Lower leg skin (tissue), 4 donors: Measurements from ENCODE around the gene GGNBP2. TPM values are rescaled to one million over a fixed set of nuclear protein-coding genes. Genes with fewer than 3 reads are reported as not detected.

Experiments
- DNase-seq, 2 donors: peaks; one replicate each; pipeline ENCODE4 v3.0.0-alpha.2; 2019; ENCODE audit warnings: low spot score in 2 of 2
- H3K4me3 ChIP-seq: fragments of 200-600 bp; sonication (generic); 2 replicates; pipeline ENCODE4 v1.5.1; 2017; ENCODE audit warnings: mild to moderate bottlenecking, low read depth; ENCODE audit not compliant: poor library complexity, severe bottlenecking
- POLR2A ChIP-seq, 2 donors: fragments of 450-650 bp; IDR thresholded peaks; one replicate each; pipeline ENCODE4 v1.6.1; 2016 to 2017; ENCODE audit warnings: antibody characterized with exemption in 2 of 2, mild to moderate bottlenecking in 1 of 2, moderate library complexity in 1 of 2
- WGBS, 2 donors: methylation state at CpG; one replicate each; pipeline ENCODE4 v1.1.5; 2018; 5-methylcytosine and 5-hydroxymethylcytosine counted together
- intact Hi-C: fragments of 100-400 bp; cut with DNase I; formaldehyde crosslinking; loops from one replicate; pipeline ENCODE4 v1.15.0; 2023; ENCODE audit warnings: low total_unique reads
- total RNA-seq, 4 donors: library from RNA; depleted of rRNA; stranded (reverse); fragments of >200 nt; gene quantifications; one replicate each; pipeline ENCODE4 v1.1.0, GENCODE V29; 2016
- TF ChIP-seq, protein P1 (sequence below), 3 donors: fragments of 450-650 bp; IDR thresholded peaks; one replicate each; pipeline ENCODE4 v1.5.1; 2016; ENCODE audit warnings: antibody characterized with exemption in 3 of 3, mild to moderate bottlenecking in 3 of 3, moderate library complexity in 2 of 3

The GGNBP2 gene
- total RNA-seq, 4 donors from 2014 or later: 38.2 to 79.6 (median 55.0) TPM

DNA sequence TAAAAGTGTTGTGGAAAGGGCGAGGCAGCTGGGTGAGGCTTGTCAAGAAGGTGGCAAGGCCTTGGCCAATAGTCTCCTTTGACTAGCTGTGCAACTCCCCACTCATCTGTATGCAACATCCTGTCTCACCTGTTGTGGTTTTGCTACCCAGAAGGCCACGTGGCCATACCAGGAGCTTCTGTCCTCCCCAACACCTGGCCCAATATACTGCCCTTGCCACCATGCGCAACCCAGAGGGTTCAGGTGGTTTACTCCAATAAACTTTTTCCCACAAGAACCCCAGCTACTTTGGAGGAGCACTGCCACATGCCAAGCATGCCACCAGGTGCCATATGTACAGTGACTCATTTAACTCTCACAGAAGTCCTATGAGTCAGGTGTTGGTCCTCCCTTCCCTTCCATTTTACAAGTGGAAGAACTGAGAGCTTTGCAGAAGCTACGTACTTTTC, 20.3 kb upstream of the GGNBP2 start:
- WGBS, 2 donors: 86 to 93% methylated on average over 4 of the region's 4 CpGs
- H3K4me3 ChIP-seq: no peak overlapping the region
- TF ChIP-seq, protein P1, sequence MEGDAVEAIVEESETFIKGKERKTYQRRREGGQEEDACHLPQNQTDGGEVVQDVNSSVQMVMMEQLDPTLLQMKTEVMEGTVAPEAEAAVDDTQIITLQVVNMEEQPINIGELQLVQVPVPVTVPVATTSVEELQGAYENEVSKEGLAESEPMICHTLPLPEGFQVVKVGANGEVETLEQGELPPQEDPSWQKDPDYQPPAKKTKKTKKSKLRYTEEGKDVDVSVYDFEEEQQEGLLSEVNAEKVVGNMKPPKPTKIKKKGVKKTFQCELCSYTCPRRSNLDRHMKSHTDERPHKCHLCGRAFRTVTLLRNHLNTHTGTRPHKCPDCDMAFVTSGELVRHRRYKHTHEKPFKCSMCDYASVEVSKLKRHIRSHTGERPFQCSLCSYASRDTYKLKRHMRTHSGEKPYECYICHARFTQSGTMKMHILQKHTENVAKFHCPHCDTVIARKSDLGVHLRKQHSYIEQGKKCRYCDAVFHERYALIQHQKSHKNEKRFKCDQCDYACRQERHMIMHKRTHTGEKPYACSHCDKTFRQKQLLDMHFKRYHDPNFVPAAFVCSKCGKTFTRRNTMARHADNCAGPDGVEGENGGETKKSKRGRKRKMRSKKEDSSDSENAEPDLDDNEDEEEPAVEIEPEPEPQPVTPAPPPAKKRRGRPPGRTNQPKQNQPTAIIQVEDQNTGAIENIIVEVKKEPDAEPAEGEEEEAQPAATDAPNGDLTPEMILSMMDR (IDR thresholded peaks at IDR 0.05): no peak
- TF ChIP-seq POLR2A (IDR thresholded peaks at IDR 0.05): no peak
- DNase-seq: peak in 1 of 2 donors; percentile 56
- intact Hi-C loops: no loop called here

DNA sequence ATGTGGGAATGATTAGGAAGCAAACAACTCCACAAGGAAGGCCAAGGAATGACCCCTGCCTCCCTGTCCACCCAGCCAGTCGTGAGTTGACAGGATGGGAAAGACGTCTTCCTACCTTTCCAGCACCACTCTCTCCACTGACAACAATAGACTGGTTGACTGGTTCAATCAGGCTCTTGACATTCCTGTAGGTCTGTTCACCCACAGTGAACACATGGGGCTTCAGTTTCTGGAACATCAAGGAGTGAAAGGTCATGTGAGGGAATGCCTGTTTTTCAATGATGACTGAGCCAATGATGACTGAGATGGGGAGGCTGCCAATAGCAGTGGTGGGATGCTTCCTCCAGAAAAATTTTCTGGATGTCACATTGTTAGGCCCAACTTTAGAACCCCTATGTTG, 19.6 kb upstream of the GGNBP2 start:
- intact Hi-C loops: no loop called here
- TF ChIP-seq POLR2A (IDR thresholded peaks at IDR 0.05): no peak
- TF ChIP-seq, protein P1 (IDR thresholded peaks at IDR 0.05): no peak
- 88 to 95% methylated on average over 2 of the region's 2 CpGs for whole genome bisulfite sequencing, 2 donors

DNA sequence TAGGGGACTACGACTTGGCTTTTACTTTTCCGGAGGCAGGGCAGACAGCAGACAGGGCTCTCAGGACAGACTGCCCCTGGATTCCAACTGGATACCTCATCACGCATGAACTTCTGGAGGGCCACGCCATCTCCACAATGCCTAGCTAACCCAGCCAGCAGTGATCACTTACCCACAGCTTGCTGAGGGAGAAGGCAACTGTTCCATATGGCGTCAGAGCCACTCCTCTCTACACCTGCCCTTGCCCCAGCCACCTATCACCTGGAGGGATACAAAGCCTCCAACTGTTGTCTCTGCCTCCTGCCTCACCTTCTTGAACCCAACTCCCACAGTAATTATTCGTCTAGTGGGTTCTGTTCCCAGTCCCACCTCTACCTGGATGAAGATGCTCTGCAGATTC, 18.8 kb upstream of the GGNBP2 start:
- TF ChIP-seq, protein P1 (IDR thresholded peaks at IDR 0.05): no peak
- TF ChIP-seq POLR2A (IDR thresholded peaks at IDR 0.05): no peak
- H3K4me3 ChIP-seq: no peak overlapping the region
- intact Hi-C loops: no loop called here
- WGBS, 2 donors: 93 to 97% methylated on average over 6 of the region's 6 CpGs
- peak in 1 of 2 donors; percentile 58 for DNase-seq

More for the DNA sequence above, 19.6 kb upstream of the GGNBP2 start:
- no peak overlapping the region for H3K4me3 ChIP-seq
- peak in 1 of 2 donors; percentile 61 for DNase-seq

DNA sequence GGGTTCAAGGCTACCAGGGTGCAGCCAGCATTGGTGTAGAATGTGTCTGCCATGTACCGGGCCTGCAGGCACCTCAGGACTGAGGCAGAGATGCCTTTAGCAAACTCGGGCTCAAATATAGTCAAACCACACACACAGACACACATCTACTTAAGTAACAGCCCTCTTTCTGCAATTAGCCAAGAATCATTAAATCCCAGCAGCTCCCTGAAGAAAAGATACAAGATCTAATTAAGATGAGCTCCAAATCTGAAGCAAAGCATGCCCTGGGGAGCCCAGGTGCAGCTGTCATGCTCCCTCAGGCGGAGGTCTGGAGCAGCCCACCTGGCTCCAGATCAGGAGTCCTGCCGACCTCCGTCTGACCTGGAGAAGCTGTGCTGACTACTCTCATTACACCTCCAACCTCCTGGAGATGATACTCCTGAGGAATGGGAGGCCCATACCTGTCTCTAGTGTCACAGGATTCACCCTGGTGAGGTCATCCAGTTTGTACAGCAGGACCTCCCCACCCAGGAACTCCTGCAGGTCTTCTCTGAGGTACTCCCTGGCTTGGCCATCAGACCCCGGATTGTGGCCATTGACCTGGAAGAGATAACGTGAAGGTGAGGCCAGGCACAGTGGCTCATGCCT, 17.0 kb upstream of the GGNBP2 start:
- H3K4me3 ChIP-seq: no peak overlapping the region
- intact Hi-C loops: no loop called here
- WGBS, 2 donors: 87 to 96% methylated on average over 7 of the region's 7 CpGs
- TF ChIP-seq, protein P1 (IDR thresholded peaks at IDR 0.05): no peak
- no peak for TF ChIP-seq POLR2A (IDR thresholded peaks at IDR 0.05)
- DNase-seq: no peak

DNA sequence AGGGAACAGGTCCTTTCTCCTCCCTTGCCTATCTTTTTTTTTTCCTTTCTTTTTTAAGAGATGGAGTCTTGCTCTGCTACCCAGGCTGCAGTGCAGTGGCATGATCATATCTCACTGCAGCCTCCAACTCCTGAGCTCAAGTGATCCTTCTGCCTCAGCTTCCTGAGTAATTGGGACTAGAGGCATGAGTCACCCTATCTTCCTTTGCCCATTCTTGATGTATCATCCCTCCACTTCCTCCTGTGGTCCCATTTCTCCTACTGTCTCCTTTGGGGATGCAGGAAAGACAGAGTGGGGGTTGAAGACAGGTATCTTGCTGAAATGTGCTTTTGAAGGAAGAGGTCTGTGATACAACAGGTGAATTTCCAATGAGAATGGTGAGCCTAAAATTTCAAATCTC, 15.6 kb upstream of the GGNBP2 start:
- TF ChIP-seq, protein P1 (IDR thresholded peaks at IDR 0.05): no peak
- no peak for TF ChIP-seq POLR2A (IDR thresholded peaks at IDR 0.05)
- H3K4me3 ChIP-seq: no peak overlapping the region
- DNase-seq: no peak
- intact Hi-C loops: no loop called here
